SK-MEL-5 (cell line): ENCODE data around the gene KPRP. TPM values are rescaled to one million over a fixed set of nuclear protein-coding genes. Genes with fewer than 3 reads are reported as not detected.

Source experiments
- DNase-seq: peaks from one replicate; pipeline ENCODE4 v3.0.0-alpha.2; 2016; ENCODE audit warnings: low read depth, low spot score
- in situ Hi-C: cut with HindIII; loops from 2 replicates; pipeline ENCODE4 v1.10.0; 2016; ENCODE audit warnings: low sequenced_read_pairs, high pct_unique_total_duplicates, low pct_unique_long_range_greater_than_20kb
- total RNA-seq: library from RNA; depleted of rRNA; stranded (reverse); fragments of >200 nt; shearing (Covaris generic); gene quantifications from 2 replicates; pipeline ENCODE4 v1.2.3, GENCODE V29; 2014

Gene KPRP
- total RNA-seq, 1 experiment from 2014 or later, result not detected

GRCh38 chr1:152760551-152761190, 2.8 kb downstream of the KPRP start:
- DNase-seq, result no peak
- in situ Hi-C loops, result no loop called here

GRCh38 chr1:152761609-152762213, 3.9 kb downstream of the KPRP start:
- in situ Hi-C loops, result no loop called here
- no peak for DNase-seq

- DNase-seq, result peak; percentile 26
- in situ Hi-C loops, result no loop called here
Measured at GRCh38 chr1:152768847-152769533, 11.2 kb downstream of the KPRP start.

DNA sequence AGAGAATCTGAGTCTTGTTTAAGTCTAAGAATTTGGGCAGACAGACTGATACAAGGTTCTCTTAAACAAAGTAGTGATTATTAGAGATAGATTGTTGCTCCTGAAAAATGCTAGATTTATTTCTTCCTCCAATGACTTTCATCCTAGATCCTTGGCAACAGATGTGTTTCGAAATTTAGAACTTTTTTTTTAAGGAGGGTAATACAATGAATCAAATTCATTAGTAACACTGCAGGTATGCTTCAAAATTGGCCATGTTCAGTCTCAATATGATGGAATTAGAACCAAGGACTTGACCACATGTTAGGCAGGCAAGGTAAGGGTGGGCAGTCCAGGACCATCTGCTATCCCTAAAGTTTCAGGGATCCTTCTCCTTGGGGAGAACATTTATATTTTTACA, 12.6 kb downstream of the KPRP start:
- DNase-seq, result no peak
- in situ Hi-C loops, result no loop called here

DNA sequence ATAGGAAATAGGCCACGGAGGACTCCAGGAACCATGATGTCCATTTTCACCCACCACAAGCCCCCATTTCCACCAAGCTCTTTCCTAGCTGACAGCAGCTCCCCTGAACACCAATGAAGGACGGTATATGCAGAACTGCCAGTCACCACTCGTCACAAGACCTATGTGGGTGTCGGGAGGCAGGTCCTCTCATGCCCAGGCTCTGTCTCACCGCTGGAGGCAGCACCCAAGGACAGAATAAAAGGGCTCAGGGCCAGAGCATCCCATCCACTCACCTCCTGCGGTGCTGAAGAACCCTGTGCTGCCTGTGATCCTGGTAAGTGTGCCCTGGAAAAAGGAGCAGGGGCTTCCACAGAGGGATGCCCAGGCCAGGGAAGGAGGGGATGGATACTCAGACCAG, 17.1 kb downstream of the KPRP start, which contains the start of gene LCE1F:
Gene LCE1F, plus strand, starts transcription at position 266 of the 400 bp plus-strand sequence. CDS start 1,232 bp downstream, outside the sequence.
- peak; percentile 30 for DNase-seq
- in situ Hi-C loops, result no loop called here

DNA sequence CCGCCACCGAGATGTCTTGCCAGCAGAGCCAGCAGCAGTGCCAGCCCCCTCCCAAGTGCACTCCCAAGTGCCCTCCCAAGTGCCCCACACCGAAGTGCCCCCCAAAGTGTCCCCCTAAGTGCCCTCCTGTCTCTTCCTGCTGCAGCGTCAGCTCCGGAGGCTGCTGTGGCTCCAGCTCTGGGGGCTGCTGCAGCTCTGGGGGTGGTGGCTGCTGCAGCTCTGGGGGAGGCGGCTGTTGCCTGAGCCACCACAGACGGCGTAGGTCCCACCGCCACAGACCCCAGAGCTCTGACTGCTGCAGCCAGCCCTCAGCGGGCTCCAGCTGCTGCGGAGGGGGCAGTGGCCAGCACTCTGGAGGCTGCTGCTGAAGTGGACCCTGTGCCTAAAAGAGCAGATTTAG, 18.5 kb downstream of the KPRP start:
- in situ Hi-C loops, result no loop called here
- no peak for DNase-seq

- DNase-seq, result peak; percentile 80
- in situ Hi-C loops, result no loop called here
Measured at GRCh38 chr1:152777510-152778137, 19.8 kb downstream of the KPRP start.

- in situ Hi-C loops, result no loop called here
- no peak for DNase-seq
Measured at GRCh38 chr1:152783095-152783494, 25.3 kb downstream of the KPRP start.

DNA sequence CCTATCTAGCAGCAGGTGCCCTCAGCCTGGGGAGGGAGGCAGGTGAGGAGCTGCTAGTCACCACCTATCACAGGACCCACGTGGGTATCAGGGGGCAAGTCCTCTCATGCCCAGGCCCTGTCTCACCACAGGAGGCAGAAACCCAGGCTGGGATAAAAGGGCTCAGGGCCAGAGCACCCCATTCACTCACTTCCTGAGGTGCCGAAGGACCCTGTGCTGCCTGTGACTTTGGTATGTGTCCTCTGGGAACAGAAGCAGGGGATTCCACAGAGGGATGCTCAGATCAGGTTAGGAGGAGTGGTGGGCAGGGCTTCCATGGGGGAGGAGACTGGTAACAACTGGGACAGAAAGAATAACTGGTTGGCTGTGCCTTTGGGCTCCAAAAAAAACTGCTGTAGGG, 28.3 kb downstream of the KPRP start, which contains the start of gene LCE1E:
Gene LCE1E, plus strand, starts transcription at position 181 of the 400 bp plus-strand sequence. CDS start 1,043 bp downstream, outside the sequence.
- in situ Hi-C loops, result no loop called here
- DNase-seq, result no peak

- in situ Hi-C loops, result no loop called here
- peak; percentile 28 for DNase-seq
Measured at GRCh38 chr1:152795686-152796085, 37.9 kb downstream of the KPRP start.

DNA sequence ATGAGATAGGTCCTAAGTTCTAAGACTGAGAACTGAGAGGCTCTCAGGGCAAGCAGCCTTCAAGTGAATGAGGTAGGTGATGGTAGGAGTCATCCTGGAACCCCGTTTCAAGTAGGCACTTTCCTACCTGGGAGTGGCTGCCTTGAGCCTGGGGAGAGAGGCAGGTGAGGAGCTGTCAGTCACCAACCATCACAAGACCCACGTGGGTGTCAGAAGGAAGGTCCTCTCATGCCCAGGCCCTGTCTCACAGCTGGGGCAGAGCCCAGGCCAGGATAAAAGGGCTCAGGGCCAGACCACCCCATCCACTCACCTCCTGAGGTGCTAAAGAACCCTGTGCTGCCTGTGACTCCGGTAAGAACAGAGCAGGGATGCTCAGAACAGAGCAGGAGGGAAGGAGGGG, 38.6 kb downstream of the KPRP start, which contains the start of gene LCE1D:
Gene LCE1D, plus strand, starts transcription at position 301 of the 400 bp plus-strand sequence. CDS start 1,074 bp downstream, outside the sequence.
- in situ Hi-C loops, result no loop called here

GRCh38 chr1:152801333-152801732, 43.5 kb downstream of the KPRP start:
- in situ Hi-C loops, result no loop called here

More for the DNA sequence above, 38.6 kb downstream of the KPRP start, which contains the start of gene LCE1D:
- DNase-seq, result no peak

GRCh38 chr1:152806576-152806975, 48.8 kb downstream of the KPRP start, which contains the start of gene LCE1C:
Gene LCE1C (minus strand): TSS chr1:152806651. CDS start chr1:152805478, 1,173 bp downstream.
- in situ Hi-C loops, result no loop called here
- no peak for DNase-seq

More at GRCh38 chr1:152801333-152801732, 43.5 kb downstream of the KPRP start:
- DNase-seq, result no peak

- in situ Hi-C loops, result no loop called here
- no peak for DNase-seq
Measured at GRCh38 chr1:152811050-152811449, 53.2 kb downstream of the KPRP start.
